ENCODE data around the gene TRDMT1.
"Not testable (repeated sequence)": the region's sequence is repeated elsewhere in the genome, so short reads cannot be mapped to it uniquely, and the experiment has no call there.

The TRDMT1 gene

GRCh38 chr10:17129741-17130140 lies 71.7 kb downstream of the TRDMT1 start, which contains the start of gene CUBN:
Gene CUBN (minus strand): TSS chr10:17129811. CDS start chr10:17129765, 46 bp downstream.
- DNase-seq (ENCODE audit: low read depth in 2 of 2): no peak

DNA sequence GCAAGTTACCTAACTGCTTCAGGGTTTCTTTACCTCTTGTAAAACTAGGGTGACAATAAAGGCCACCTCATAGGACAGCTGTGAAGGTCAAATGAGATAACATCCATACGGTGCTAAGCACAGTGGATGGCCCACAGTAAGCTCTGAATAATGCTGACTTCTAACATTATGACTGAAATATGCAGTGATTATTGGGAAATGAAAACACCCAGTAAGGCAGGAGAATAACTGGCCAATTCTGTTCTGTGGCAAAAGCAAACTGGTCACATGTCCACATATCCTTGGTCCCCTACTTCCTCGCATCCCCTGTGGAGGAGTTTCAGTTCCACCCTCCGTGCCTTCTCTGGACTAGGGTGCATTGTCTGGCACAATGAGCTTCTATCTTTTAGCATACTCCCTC lies 73.2 kb downstream of the TRDMT1 start:
- DNase-seq (ENCODE audit: low read depth in 2 of 2): no peak

GRCh38 chr10:17126327-17126726 lies 75.1 kb downstream of the TRDMT1 start:
- DNase-seq (ENCODE audit: low read depth in 2 of 2): no peak

DNA sequence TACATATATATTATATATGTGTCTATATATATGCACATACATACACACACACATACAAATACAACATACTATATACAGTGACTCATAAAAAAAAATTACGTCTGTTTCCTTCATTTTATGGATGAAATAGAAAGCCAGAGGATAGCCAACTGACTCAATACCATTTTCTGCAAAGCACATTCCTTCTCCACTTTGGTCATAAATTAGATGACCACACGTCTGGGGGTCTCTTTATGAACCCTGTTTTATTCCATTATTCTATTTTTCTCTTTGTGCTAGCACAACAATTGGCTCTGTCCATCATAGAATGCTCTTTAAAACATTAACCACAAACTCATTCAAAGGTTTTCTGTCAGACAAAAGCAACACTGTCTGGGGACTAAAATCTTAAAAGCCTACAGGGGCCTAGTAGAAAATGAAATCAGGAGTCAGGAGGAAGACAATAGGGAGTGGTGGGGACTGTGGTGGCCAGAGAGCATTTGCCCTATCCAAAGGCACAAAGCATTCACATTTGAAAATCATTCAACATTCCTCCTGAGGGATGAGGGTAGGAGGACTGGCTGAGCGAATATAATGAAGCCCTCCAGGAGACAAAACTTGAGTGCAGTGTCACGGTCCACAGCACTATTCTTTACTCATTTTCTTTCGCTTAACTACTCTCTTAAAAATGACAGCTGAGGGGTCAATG lies 76.1 kb downstream of the TRDMT1 start:
- DNase-seq (ENCODE audit: low read depth in 2 of 2): no peak

- DNase-seq (ENCODE audit: low read depth in 2 of 2): no peak
These were observed 77.5 kb downstream of the TRDMT1 start for GRCh38 chr10:17123961-17124360.

GRCh38 chr10:17122726-17123661 lies 78.5 kb downstream of the TRDMT1 start:
- no peak for DNase-seq (ENCODE audit: low read depth in 2 of 2)

GRCh38 chr10:17122052-17122451 lies 79.4 kb downstream of the TRDMT1 start:
- no peak for DNase-seq (ENCODE audit: low read depth in 2 of 2)

DNA sequence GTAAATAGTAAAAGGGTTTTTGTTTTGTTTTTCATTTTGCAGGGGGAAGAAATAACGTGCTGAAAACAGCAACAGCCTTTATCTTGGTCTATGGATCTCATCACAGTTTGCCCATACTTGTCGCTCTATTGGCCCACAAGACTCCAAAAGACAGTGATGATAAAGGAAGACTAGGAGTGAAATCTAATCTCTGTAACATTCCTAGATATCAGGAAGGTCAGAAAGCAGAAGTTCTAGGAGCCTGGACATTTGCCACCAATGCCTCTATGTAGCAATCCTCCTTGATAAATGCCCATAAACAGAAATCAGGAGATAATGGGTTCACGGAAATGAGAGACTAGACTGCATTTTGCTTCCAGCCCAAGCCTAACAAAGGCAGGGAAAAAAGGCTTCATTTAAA lies 80.8 kb downstream of the TRDMT1 start:
- no peak for DNase-seq (ENCODE audit: low read depth in 2 of 2)

DNA sequence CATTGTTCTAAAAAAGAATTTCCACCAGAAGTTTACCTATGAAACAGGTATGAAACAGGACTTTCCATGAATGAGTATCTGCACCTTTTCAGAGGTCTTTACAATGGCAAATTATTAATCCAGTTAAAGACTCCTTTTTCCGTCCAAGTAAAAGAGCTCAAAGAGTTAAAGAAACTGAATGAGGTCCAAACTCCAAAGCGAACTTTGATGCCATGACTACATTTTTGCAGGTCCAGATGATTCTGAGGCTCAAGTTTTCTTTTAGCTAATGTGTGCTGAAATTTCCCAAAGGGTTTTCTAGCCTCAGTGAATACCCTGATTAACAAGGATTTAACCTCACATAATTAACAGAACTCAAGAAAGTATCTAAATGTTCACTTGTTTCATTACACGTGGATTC lies 81.6 kb downstream of the TRDMT1 start:
- DNase-seq (ENCODE audit: low read depth in 2 of 2): no peak

- DNase-seq (ENCODE audit: low read depth in 2 of 2): no peak
These were observed 85.3 kb downstream of the TRDMT1 start for GRCh38 chr10:17116193-17116592.

DNA sequence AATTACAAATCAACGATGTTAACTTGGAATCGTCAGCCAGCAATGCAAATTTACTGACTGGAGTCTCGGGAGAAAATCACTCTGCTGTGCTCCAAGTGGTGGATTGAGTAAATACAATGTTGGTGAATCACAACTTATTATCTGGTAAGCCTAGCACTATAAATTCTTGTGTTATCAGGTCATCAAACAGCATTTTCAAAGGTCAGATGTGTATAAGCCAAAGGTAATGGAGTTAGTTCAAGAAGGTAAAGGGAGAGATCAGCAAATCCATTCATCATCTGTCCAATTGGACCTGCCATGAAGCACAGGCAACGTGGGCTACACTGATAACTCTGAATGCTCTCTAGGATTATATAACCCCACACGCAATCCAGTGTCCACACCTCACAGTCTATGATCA lies 85.8 kb downstream of the TRDMT1 start:
- no peak for DNase-seq (ENCODE audit: low read depth in 2 of 2)

DNA sequence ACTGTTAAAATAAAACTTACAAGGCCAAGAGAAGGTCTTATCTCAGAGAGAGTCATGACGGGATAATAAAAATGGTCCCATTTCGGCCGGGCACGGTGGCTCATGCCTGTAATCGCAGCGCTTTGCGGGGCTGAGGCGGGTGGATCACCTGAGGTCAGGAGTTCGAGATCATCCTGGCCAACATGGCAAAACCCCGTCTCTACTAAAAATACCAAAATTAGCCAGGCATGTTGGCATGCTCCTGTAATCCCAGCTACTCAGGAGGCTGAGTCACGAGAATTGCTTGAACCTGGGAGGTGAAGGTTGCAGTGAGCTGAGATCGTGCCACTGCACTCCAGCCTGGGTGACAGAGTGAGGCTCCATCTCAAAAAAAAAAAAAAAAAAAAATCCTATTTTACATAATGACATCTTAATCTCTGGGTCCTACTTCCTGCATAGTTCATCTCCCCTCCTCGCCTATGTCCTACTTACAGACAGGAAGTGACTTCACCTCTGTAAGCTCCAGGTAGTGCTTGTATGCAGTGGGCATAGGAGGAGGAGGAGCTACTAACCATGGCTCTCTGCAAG lies 86.5 kb downstream of the TRDMT1 start:
- DNase-seq (ENCODE audit: low read depth in 2 of 2): not testable (repeated sequence)

DNA sequence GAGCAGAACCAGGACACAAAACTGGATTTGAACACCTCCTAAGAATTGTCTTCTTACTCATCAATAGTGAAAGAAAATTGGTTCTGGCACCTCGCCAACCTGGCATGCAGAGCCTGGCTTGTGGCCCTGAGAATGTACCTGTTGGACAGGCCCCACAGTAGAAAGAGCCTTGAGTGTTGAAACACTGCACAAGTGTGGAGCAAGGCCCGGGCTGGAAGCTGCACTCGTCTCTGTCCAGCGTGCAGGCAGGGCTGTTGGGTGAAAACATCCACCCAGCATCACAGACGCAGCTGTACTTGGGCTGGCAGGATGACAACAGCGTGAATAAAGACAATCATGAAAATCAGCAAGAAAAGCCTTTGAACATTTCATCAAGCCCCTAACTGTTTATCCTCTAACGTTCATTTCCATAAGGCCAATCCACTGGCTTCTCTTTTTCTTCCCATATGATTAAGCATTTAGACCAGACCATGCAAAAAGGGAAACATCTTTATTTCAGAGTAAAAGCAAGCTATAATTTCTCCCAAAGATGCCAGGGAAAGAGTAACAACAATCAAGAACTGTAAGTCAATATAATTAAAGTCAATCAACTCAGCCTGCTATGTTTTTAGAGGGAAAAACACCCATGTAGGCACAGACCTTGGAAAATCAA lies 87.5 kb downstream of the TRDMT1 start:
- no peak for DNase-seq (ENCODE audit: low read depth in 2 of 2)

GRCh38 chr10:17113346-17113745 lies 88.1 kb downstream of the TRDMT1 start:
- no peak for DNase-seq (ENCODE audit: low read depth in 2 of 2)

- no peak for DNase-seq (ENCODE audit: low read depth in 2 of 2)
These were observed 88.9 kb downstream of the TRDMT1 start for GRCh38 chr10:17112566-17112965.

- no peak for DNase-seq (ENCODE audit: low read depth in 2 of 2)
These were observed 91.8 kb downstream of the TRDMT1 start for GRCh38 chr10:17109475-17110207.

- DNase-seq (ENCODE audit: low read depth in 2 of 2): no peak
These were observed 92.4 kb downstream of the TRDMT1 start for GRCh38 chr10:17109046-17109445.

- DNase-seq (ENCODE audit: low read depth in 2 of 2): no peak
These were observed 94.5 kb downstream of the TRDMT1 start for GRCh38 chr10:17106991-17107390.

- DNase-seq (ENCODE audit: low read depth in 2 of 2): no peak
These were observed 99.6 kb downstream of the TRDMT1 start for GRCh38 chr10:17101910-17102266.

DNA sequence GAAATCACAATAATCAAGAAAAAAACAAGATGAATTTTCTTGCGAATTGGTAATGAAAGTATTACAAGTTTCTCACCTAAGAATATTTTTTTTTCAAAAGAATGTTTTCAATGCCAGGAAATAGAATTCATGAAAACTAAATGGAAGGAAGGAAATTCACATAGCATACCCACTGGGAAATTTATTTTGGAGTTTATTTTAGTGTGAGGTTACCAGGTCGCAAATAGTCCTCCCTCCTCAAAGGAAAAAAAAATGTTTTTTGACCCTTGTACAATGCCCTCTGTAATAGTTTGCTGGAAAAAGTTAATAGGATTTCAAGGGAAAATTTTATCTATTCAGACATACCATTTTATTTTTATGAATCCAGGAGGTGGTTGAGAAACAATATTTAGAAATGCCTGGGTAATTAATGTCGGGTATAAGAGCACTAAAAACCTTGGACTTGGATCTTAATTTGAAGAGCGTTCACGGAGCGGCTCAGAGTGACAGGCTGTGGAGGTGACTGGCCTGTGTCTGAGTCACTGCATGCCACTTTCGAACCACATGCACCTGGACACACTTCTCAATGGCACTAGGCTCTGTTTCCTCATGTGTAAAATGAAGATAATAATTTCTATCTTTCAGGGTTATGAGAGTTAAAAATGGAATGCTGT lies 100.1 kb downstream of the TRDMT1 start:
- no peak for DNase-seq (ENCODE audit: low read depth in 2 of 2)

DNA sequence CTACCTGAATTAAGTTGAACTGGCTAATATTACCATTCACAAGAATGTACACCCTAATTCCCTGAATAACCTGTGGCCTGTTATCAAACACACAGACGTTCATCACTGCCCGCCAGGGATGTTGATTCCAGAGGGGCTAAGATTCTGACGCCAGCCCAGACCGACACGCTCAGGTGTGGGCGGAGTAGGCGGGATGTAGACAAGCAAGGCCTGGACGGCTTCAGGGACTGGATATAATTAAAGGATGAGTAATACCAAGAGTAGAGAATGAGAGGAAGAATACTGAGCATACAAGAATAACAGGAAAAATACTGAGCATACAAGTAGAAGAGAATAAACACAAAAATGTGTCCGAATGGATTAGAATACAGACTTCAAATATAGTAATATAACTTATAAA lies 100.9 kb downstream of the TRDMT1 start:
- DNase-seq (ENCODE audit: low read depth in 2 of 2): no peak

All from stimulated activated CD8-positive, alpha-beta memory T cell treated with anti-CD3 and anti-CD28 coated beads, Interleukin-2, amount 100 ng/mL, for 48 hours (primary cell).